SH-SY5Y (cell line): Measurements from ENCODE around the gene ZAR1L.

ENCODE experiments used
- GATA2 ChIP-seq: IDR thresholded peaks from 2 replicates; pipeline ENCODE4 v1.6.1; 2011; ENCODE audit warnings: mild to moderate bottlenecking, low read depth, low read length
- GATA3 ChIP-seq: IDR thresholded peaks from 2 replicates; pipeline ENCODE4 v1.6.1; 2011; ENCODE audit warnings: low read depth, mild to moderate bottlenecking, low read length, moderate library complexity

- TF ChIP-seq GATA3 (no peak), GATA2 (no peak)
Observed at GRCh38 chr13:32257649-32258048, 57.5 kb downstream of the ZAR1L start.
